Activated naive CD4-positive, alpha-beta T cell treated with anti-CD3 and anti-CD28 coated beads, Interleukin-2, amount 10 ng/mL, durations not matched to agents 7 days and 5 days (primary cell): Measurements from ENCODE around the gene IGFLR1.

ENCODE experiments used
- CTCF ChIA-PET: fragments of 350-600 bp; sonication (Branson Sonifier 250); formaldehyde crosslinking; loops from one replicate; lab custom pipeline; 2021; ENCODE audit warnings: antibody characterized with exemption; lab: Charles Lee
- DNase-seq: peaks from one replicate; pipeline ENCODE4 v3.0.0-alpha.2; 2020
- H3K27ac Mint-ChIP-seq: one replicate; pipeline ENCODE4 v1.8.0; 2021; ENCODE audit warnings: mild to moderate bottlenecking, moderate library complexity, mixed read lengths
- H3K27me3 Mint-ChIP-seq: one replicate; pipeline ENCODE4 v1.8.0; 2021; ENCODE audit warnings: mild to moderate bottlenecking, mixed read lengths
- H3K36me3 Mint-ChIP-seq: one replicate; pipeline ENCODE4 v1.8.0; 2021; ENCODE audit warnings: mixed read lengths
- H3K4me1 Mint-ChIP-seq: one replicate; pipeline ENCODE4 v1.8.0; 2021; ENCODE audit warnings: mixed read lengths
- H3K4me3 Mint-ChIP-seq: one replicate; pipeline ENCODE4 v1.8.0; 2021; ENCODE audit warnings: mild to moderate bottlenecking, moderate library complexity, mixed read lengths
- H3K9me3 Mint-ChIP-seq: one replicate; pipeline ENCODE4 v1.8.0; 2021; ENCODE audit warnings: mixed read lengths

IGFLR1 gene

DNA sequence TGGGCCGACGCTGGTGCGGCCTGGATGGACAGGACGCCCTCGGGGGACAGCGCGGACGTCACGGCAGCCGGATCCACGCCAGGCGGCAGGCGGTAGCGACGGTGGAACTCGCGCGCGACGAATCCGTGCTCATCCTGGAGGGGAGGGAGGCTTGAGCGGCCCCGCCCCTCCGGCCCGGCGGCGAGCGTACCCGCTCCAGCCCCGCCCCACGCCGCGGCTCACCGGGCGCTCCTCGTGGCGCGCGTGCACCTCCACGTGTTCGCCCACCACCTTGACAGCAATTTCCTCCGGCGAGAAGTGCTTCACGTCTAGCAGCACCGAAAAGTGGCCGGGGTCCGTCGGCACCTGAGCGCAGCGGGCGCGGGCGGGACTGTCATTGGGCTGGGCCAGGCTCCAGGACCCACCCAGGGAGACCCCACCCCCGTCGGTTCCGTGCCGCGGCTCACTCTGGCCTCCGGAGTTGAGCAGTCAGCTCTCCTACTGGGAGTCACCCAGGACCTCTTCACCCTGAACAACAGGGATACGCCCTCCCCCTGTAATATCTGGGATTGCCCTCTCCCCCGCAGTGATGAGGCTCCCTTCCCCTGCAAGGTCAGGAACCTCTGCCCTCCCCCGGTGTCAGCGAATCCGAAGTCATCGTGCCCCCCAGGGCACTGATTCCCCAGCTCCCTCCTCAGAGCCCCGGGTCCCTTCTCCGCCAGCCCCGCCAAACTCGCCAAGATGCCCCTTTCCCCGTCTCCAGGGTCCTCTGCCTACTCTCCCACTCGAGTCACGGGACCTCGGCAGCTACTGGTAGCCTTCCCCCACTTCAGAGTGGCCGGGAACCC, 13.5 kb upstream of the IGFLR1 start:
- peaks cover 13% of the 10 kb centered on the region for H3K27me3 Mint-ChIP-seq
- no peaks in the 10 kb centered on the region for H3K9me3 Mint-ChIP-seq
- peak overlapping the region; percentile 77 for H3K27ac Mint-ChIP-seq
- CTCF ChIA-PET: no interaction called here
- H3K4me1 Mint-ChIP-seq: peaks cover 44% of the 10 kb centered on the region
- peaks cover 25% of the 10 kb centered on the region for H3K36me3 Mint-ChIP-seq
- DNase-seq: peak; percentile 62
- H3K4me3 Mint-ChIP-seq: peak overlapping the region; percentile 44

- no peak for DNase-seq
- Mint-ChIP-seq H3K9me3 (no peaks in the 10 kb centered on the region), H3K27ac (no peak overlapping the region), H3K36me3 (peaks cover 22% of the 10 kb centered on the region), H3K4me3 (peak overlapping the region; percentile 32), H3K4me1 (peaks cover 42% of the 10 kb centered on the region), H3K27me3 (peaks cover 13% of the 10 kb centered on the region)
- CTCF ChIA-PET: no interaction called here
These were observed 12.9 kb upstream of the IGFLR1 start for GRCh38 chr19:35755131-35755549.

DNA sequence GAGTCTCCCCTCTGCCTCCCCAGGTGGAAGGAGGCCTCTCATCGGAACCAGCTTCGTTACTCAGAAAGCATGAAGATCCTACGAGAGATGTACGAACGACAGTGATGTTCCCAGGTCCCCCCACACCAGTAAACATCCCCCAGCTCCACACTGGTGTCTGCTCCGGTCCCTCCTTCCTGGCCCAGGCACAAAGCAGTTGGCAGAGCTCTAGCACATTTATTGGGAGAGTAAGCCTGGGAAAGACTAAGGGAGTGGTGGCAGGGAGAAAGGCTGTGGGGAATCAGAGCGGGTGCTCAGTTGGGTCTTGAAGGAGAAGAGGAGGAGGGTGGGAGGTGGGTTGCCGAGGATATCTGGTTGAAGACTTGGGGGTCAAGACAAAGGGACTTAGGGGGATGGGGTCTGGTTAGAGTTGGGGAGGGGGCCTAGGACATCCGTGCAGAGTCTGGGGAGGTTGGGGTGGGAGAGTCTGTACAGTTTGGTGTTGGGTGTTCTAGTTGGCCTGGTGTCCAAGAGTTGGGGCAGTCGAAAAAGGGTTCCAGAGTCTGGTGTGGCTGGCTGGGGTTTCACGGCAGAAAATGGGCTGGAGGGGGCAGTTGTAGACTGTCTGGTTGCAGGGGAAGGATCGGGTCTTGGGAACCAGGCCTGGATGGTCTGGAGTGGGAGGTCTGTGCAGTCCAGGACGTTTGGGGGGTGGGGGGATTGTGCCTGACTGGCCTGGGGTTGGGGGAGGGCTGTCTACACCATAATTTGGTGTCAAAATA, 12.3 kb upstream of the IGFLR1 start:
- CTCF ChIA-PET: no interaction called here
- Mint-ChIP-seq H3K36me3 (peaks cover 18% of the 10 kb centered on the region), H3K9me3 (no peaks in the 10 kb centered on the region)

GRCh38 chr19:35753634-35754369, 11.6 kb upstream of the IGFLR1 start:
- H3K4me1 Mint-ChIP-seq: peaks cover 39% of the 10 kb centered on the region
- DNase-seq: no peak
- peaks cover 17% of the 10 kb centered on the region for H3K36me3 Mint-ChIP-seq
- CTCF ChIA-PET: no interaction called here
- H3K4me3 Mint-ChIP-seq: no peak overlapping the region
- H3K27ac Mint-ChIP-seq: no peak overlapping the region
- H3K9me3 Mint-ChIP-seq: no peaks in the 10 kb centered on the region
- peaks cover 13% of the 10 kb centered on the region for H3K27me3 Mint-ChIP-seq

More for the DNA sequence above, 12.3 kb upstream of the IGFLR1 start:
- Mint-ChIP-seq H3K4me3 (peak overlapping the region; percentile 32), H3K27me3 (peaks cover 13% of the 10 kb centered on the region), H3K27ac (no peak overlapping the region), H3K4me1 (peaks cover 42% of the 10 kb centered on the region)
- no peak for DNase-seq

DNA sequence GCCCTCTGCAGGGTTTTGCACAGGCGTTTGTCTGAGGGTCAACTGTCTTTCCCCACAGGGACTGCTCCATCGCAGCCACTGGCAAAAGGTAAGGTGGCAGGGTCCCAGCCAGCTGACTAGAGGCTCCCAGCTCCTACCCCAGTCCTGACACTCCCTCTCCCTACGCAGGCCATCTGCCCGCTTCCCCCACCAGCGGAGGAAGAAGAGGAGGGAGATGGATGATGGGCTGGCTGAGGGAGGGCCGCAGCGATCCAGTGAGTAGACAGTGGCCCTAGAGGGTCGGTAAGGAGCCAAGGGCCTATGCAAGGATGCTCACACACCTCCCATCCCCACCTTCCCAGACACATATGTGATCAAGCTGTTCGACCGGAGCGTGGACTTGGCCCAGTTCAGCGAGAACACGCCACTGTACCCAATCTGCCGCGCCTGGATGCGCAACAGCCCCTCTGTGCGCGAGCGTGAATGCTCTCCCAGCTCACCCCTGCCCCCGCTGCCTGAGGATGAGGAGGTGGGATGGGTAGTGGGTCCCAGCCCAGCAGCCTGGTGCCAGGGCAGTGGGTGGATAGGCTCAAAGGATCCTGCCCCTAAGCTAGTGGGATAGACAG, 10.6 kb upstream of the IGFLR1 start:
- Mint-ChIP-seq H3K4me1 (peaks cover 41% of the 10 kb centered on the region), H3K9me3 (no peaks in the 10 kb centered on the region), H3K4me3 (no peak overlapping the region), H3K27me3 (peaks cover 11% of the 10 kb centered on the region), H3K36me3 (peaks cover 15% of the 10 kb centered on the region), H3K27ac (no peak overlapping the region)
- CTCF ChIA-PET: interaction anchor here (1.3 kb wide), 1 partner anchor 13 kb away, joined by 3 read pairs; no protein-coding TSS in a partner anchor
- DNase-seq: no peak

- Mint-ChIP-seq H3K27ac (no peak overlapping the region), H3K36me3 (peaks cover 16% of the 10 kb centered on the region), H3K4me3 (no peak overlapping the region), H3K9me3 (no peaks in the 10 kb centered on the region), H3K4me1 (peaks cover 42% of the 10 kb centered on the region), H3K27me3 (peaks cover 6% of the 10 kb centered on the region)
- CTCF ChIA-PET: interaction anchor here (1.0 to 1.3 kb wide), 2 partner anchors 14 to 180 kb away, joined by 3 read pairs; no protein-coding TSS in a partner anchor
- no peak for DNase-seq
These were observed 9.8 kb upstream of the IGFLR1 start for GRCh38 chr19:35751839-35752745.

GRCh38 chr19:35750167-35750566, 7.9 kb upstream of the IGFLR1 start:
- Mint-ChIP-seq H3K4me3 (peak overlapping the region; percentile 54), H3K27ac (no peak overlapping the region), H3K36me3 (peaks cover 21% of the 10 kb centered on the region)

GRCh38 chr19:35748106-35749020, 6.1 kb upstream of the IGFLR1 start, which contains the start of gene LIN37:
Gene LIN37 (plus strand): TSS chr19:35748576. CDS start chr19:35748725, 149 bp downstream.
- DNase-seq: peak; percentile 99
- H3K4me3 Mint-ChIP-seq: peak within 1 kb of the TSS; percentile 95
- H3K9me3 Mint-ChIP-seq: no peaks in the 10 kb centered on the region
- CTCF ChIA-PET: interaction anchor here (0.6 to 1.4 kb wide), 5 partner anchors 11 to 160 kb away, joined by 3 to 8 read pairs (median 5); no protein-coding TSS in a partner anchor
- peak within 1 kb of the TSS; percentile 95 for H3K27ac Mint-ChIP-seq
- no peaks in the 10 kb centered on the region for H3K27me3 Mint-ChIP-seq
- H3K36me3 Mint-ChIP-seq: peaks cover 21% of the 10 kb centered on the region
- peaks cover 54% of the 10 kb centered on the region for H3K4me1 Mint-ChIP-seq

More at GRCh38 chr19:35750167-35750566, 7.9 kb upstream of the IGFLR1 start:
- Mint-ChIP-seq H3K9me3 (no peaks in the 10 kb centered on the region), H3K4me1 (peaks cover 46% of the 10 kb centered on the region), H3K27me3 (no peaks in the 10 kb centered on the region)
- no peak for DNase-seq
- CTCF ChIA-PET: interaction anchor here (1.0 kb wide), 1 partner anchor 15 kb away, joined by 3 read pairs; no protein-coding TSS in a partner anchor

DNA sequence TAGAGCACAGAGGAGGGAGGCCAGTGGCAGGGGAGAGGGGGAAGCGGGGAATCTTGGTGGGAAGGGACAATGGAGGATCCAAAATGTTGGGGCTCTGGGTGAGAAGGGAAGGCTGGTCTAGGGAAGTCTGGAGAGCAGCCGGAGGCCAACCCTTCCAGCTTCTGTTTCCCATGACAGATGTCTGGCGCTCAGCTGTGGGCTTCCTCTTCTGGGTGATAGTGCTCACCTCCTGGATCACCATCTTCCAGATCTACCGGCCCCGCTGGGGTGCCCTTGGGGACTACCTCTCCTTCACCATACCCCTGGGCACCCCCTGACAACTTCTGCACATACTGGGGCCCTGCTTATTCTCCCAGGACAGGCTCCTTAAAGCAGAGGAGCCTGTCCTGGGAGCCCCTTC, 4.3 kb upstream of the IGFLR1 start:
- Mint-ChIP-seq H3K4me3 (peak overlapping the region; percentile 100), H3K27ac (peak overlapping the region; percentile 99)
- no peak for DNase-seq

DNA sequence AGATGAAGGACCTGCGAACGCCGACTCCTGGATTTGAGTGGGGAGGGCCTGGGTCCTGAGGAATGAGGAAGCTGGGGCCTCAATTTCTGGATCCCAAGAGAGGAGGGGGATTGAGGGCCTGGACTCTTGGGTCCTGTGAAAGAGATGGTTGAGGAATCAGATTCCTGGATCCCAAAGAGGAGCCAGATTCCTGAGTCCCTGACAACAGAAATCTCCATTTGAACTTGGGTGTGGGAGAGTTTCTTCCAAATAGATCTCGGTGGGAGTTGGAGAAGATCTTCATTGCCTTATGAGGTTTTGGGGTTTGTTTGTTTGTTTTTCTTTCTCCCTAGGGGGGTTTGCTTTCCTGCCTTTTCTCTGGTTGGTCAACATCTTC, 3.8 kb upstream of the IGFLR1 start:
- peaks cover 68% of the 10 kb centered on the region for H3K4me1 Mint-ChIP-seq
- H3K27ac Mint-ChIP-seq: peak overlapping the region; percentile 99
- no peaks in the 10 kb centered on the region for H3K27me3 Mint-ChIP-seq
- peak overlapping the region; percentile 100 for H3K4me3 Mint-ChIP-seq
- no peaks in the 10 kb centered on the region for H3K9me3 Mint-ChIP-seq
- CTCF ChIA-PET: interaction anchor here (1.2 kb wide), 1 partner anchor 51 kb away, joined by 4 read pairs; no protein-coding TSS in a partner anchor
- peaks cover 25% of the 10 kb centered on the region for H3K36me3 Mint-ChIP-seq
- DNase-seq: no peak

More for the DNA sequence above, 4.3 kb upstream of the IGFLR1 start:
- Mint-ChIP-seq H3K9me3 (no peaks in the 10 kb centered on the region), H3K4me1 (peaks cover 68% of the 10 kb centered on the region), H3K36me3 (peaks cover 25% of the 10 kb centered on the region), H3K27me3 (no peaks in the 10 kb centered on the region)
- CTCF ChIA-PET: interaction anchor here (1.2 kb wide), 1 partner anchor 52 kb away, joined by 4 read pairs; no protein-coding TSS in a partner anchor

DNA sequence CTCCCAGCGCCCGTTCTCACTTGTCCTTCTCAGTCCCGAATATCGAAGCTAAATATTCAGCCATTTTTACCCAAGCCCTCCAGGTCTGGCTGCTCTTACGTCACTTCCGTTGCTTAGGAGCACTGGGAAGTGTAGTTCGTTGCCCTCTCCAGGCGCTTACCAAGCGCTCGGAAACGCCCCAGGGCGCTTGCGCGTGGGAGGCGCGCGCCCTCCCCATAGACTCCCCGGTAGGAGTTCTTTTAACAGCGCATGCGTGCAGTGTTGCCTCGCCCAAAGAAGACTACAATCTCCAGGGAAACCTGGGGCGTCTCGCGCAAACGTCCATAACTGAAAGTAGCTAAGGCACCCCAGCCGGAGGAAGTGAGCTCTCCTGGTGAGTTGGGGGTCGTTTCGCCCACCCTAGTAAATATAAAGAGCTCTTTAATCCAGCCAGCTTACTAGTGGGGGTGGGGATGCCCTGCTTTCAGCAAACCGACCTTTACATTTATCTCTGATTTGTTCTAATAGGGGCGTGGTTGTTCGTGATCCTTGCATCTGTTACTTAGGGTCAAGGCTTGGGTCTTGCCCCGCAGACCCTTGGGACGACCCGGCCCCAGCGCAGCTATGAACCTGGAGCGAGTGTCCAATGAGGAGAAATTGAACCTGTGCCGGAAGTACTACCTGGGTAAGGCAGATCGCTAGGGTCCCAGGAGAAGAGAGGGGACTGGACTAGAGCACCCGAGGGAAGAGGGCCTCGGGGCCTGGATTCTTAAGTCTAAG, 3.3 kb upstream of the IGFLR1 start, which contains the start of the genes PSENEN and U2AF1L4:
TSS of gene PSENEN (plus strand) at position 324 of the 759 bp plus-strand sequence. CDS start at position 604, 280 bp downstream.
TSS of gene U2AF1L4 (minus strand) at position 91 of the 759 bp plus-strand sequence. CDS start at position 64, 27 bp downstream.
- H3K27ac Mint-ChIP-seq: peak within 1 kb of the TSS; percentile 99
- no peaks in the 10 kb centered on the region for H3K9me3 Mint-ChIP-seq
- peaks cover 73% of the 10 kb centered on the region for H3K4me1 Mint-ChIP-seq
- peak within 1 kb of the TSS; percentile 100 for H3K4me3 Mint-ChIP-seq
- CTCF ChIA-PET: interaction anchor here (1.2 to 1.7 kb wide), 3 partner anchors 27 to 51 kb away, joined by 3 to 7 read pairs (median 4); no protein-coding TSS in a partner anchor
- H3K36me3 Mint-ChIP-seq: peaks cover 25% of the 10 kb centered on the region
- H3K27me3 Mint-ChIP-seq: no peaks in the 10 kb centered on the region
- peak; percentile 97 for DNase-seq
